Lower lobe of right lung (tissue), 2 donors: Measurements from ENCODE around the gene TMEM132C. TPM values are rescaled to one million over a fixed set of nuclear protein-coding genes. Genes with fewer than 3 reads are reported as not detected.

Source experiments
- ATAC-seq, 2 donors: fragments of 200-7000 bp; cut with Tn5 transposase; one replicate each; pipeline ENCODE4 v1.9.1; 2020 to 2022; ENCODE audit warnings: mild to moderate bottlenecking in 2 of 2, moderate library complexity in 2 of 2
- DNase-seq: peaks from one replicate; pipeline ENCODE4 v3.0.0-alpha.2; 2020
- H3K27ac ChIP-seq: fragments of 200-600 bp; one replicate; pipeline ENCODE4 v1.8.0; 2022
- H3K27me3 ChIP-seq: fragments of 200-600 bp; one replicate; pipeline ENCODE4 v1.8.0; 2022; ENCODE audit warnings: low read depth
- H3K36me3 ChIP-seq: fragments of 200-600 bp; one replicate; pipeline ENCODE4 v1.8.0; 2022; ENCODE audit warnings: mild to moderate bottlenecking
- H3K4me1 ChIP-seq: fragments of 200-600 bp; one replicate; pipeline ENCODE4 v1.8.0; 2022
- H3K4me3 ChIP-seq: fragments of 200-600 bp; one replicate; pipeline ENCODE4 v1.8.0; 2022; ENCODE audit warnings: mild to moderate bottlenecking
- H3K9me3 ChIP-seq: fragments of 200-600 bp; one replicate; pipeline ENCODE4 v1.8.0; 2022
- CTCF ChIP-seq: fragments of 200-600 bp; IDR thresholded peaks from one replicate; pipeline ENCODE4 v1.8.0; 2022; ENCODE audit warnings: antibody characterized with exemption, mild to moderate bottlenecking
- intact Hi-C: fragments of 100-400 bp; cut with DNase I; formaldehyde crosslinking; loops from one replicate; pipeline ENCODE4 v1.11.0; 2022
- total RNA-seq: library from RNA; stranded (reverse); fragmentation: NEBNext Ultra II Directional; extraction: Animal tissue kit (Norgen Biotek cat#: 25700); gene quantifications from one replicate; pipeline ENCODE4 v1.2.1, GENCODE V29; 2021
- donor health status: DM: no; HTN: yes; CAD: no; lungs with severe emphysema.

Gene TMEM132C
- total RNA-seq, 1 donor from 2014 or later = 1.6 TPM

GRCh38 chr12:128439796-128440195 lies 172.8 kb downstream of the TMEM132C start:
- Histone ChIP-seq H3K4me1 (no peaks in the 10 kb centered on the region), H3K36me3 (no peaks in the 10 kb centered on the region), H3K4me3 (no peak overlapping the region), H3K27ac (no peak overlapping the region), H3K9me3 (no peaks in the 10 kb centered on the region), H3K27me3 (no peaks in the 10 kb centered on the region)
- no peak for TF ChIP-seq CTCF
- intact Hi-C loops = no loop called here
- no peak for DNase-seq
- no peak for ATAC-seq

DNA sequence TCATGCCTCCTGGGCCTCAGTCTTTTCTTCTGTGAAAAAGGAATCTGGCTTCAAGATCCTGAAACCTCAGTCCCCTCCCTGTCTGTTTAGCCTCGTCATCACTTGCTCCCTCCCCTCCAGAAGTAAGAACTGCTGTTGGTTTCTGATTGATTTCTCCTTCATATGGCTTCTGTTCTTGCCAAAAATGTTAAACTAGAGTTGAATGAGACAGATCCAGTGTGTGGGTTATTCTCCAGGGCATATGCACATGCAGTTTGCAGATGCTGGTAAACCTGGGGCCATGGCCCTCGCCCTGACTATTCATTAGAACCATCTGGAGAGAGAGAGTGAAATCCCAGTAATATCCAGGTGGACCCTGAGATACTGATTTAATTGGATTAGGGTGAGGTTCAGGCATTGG lies 175.1 kb downstream of the TMEM132C start:
- Histone ChIP-seq H3K4me3 (no peak overlapping the region), H3K4me1 (no peaks in the 10 kb centered on the region), H3K9me3 (no peaks in the 10 kb centered on the region), H3K27ac (no peak overlapping the region), H3K27me3 (no peaks in the 10 kb centered on the region), H3K36me3 (no peaks in the 10 kb centered on the region)
- TF ChIP-seq CTCF = no peak
- ATAC-seq (no peak), DNase-seq (no peak)
- intact Hi-C loops = no loop called here

DNA sequence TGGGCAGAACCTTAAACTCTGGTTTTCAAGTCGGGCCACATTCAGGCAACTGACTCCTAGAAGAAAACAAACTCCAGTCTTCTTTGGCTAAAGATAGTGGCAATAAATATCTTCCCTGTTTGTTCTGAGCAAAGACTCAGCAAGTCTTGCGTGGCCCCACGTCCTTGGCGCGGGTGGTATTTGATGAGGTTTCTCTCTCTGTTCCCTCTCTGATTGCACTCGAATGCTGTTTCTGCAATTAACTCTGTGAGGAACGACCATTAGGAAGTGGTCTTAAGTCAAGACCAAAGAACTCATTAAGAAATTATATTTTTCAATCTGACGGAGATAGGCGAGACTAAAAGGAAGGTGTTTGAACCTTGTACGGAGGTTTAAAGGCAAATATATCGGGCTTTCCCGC lies 177.6 kb downstream of the TMEM132C start:
- H3K4me3 ChIP-seq = no peak overlapping the region
- ATAC-seq (no peak), DNase-seq (no peak)
- intact Hi-C loops = no loop called here
- H3K4me1 ChIP-seq = no peaks in the 10 kb centered on the region
- H3K36me3 ChIP-seq = no peaks in the 10 kb centered on the region
- H3K27me3 ChIP-seq = no peaks in the 10 kb centered on the region
- H3K9me3 ChIP-seq = no peaks in the 10 kb centered on the region
- no peak overlapping the region for H3K27ac ChIP-seq
- TF ChIP-seq CTCF = no peak

DNA sequence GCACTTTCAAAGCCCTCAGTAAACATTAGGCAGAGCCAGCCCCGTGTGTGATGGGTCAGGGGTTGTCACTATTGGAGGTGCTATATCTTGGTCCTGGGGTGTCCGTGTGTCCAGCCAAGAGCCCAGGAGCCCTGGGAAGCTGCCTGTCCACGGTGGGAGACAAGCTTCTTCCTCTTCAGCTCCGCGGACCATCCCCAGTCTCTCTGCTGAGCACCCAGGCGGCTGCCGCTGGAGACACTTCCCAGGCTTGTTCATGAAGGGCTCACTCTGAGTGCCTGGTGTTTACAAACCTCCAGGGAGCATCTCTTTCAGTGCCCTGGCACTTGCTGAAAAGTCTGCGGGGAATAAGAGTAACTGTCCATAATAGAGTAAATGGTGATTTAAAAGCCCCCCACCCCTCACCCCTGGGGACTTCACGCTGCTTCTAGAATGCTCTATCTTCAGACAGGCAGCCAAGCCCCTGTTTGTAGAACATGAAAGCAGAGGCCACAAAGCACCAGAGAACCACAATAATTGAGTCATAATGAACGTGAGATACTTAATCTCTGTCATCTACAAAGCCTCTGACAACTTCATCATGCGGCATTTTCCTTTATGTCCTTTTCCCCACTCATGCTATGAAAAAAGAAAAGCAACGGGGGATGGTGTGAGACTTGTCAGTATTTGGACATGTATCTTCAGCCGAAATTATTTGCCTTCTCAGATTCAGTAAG lies 178.6 kb downstream of the TMEM132C start:
- Histone ChIP-seq H3K9me3 (no peaks in the 10 kb centered on the region), H3K27ac (no peak overlapping the region), H3K4me3 (no peak overlapping the region), H3K27me3 (no peaks in the 10 kb centered on the region), H3K4me1 (no peaks in the 10 kb centered on the region), H3K36me3 (no peaks in the 10 kb centered on the region)
- TF ChIP-seq CTCF = no peak
- intact Hi-C loops = no loop called here
- DNase-seq = no peak
- no peak for ATAC-seq

- Histone ChIP-seq H3K27ac (no peak overlapping the region), H3K27me3 (no peaks in the 10 kb centered on the region), H3K4me1 (no peaks in the 10 kb centered on the region), H3K36me3 (no peaks in the 10 kb centered on the region), H3K9me3 (no peaks in the 10 kb centered on the region), H3K4me3 (no peak overlapping the region)
- no peak for ATAC-seq
- no peak for TF ChIP-seq CTCF
- no peak for DNase-seq
- intact Hi-C loops = no loop called here
Measured at GRCh38 chr12:128449146-128449894, 182.3 kb downstream of the TMEM132C start.
